Esophagus squamous epithelium (tissue), 5 donors: ENCODE results near the gene PLEKHA5. TPM values are rescaled to one million over a fixed set of nuclear protein-coding genes. Genes with fewer than 3 reads are reported as not detected.

Source experiments
- DNase-seq: peaks from one replicate; lab custom pipeline; 2025; lab: John Stamatoyannopoulos, UW
- H3K27ac ChIP-seq, 4 donors: fragments of 200-600 bp; sonication (generic); one replicate each; pipeline ENCODE4 v1.5.1; 2016 to 2019; ENCODE audit warnings: mild to moderate bottlenecking in 1 of 4
- H3K27me3 ChIP-seq, 4 donors: fragments of 200-600 bp; sonication (generic); 1 replicate in 3 of 4; 2 replicates in 1 of 4; pipeline versions ENCODE4 v1.5.1 to v1.6.0; 2017 to 2021; ENCODE audit warnings: antibody characterized with exemption in 1 of 4
- H3K36me3 ChIP-seq, 3 donors: fragments of 200-600 bp; sonication (generic); one replicate each; pipeline ENCODE4 v1.5.1; 2016 to 2019
- H3K4me1 ChIP-seq, 3 donors: fragments of 200-600 bp; sonication (generic); one replicate each; pipeline ENCODE4 v1.5.1; 2017 to 2019
- H3K4me3 ChIP-seq, 4 donors: fragments of 200-600 bp; sonication (generic); 1 replicate in 3 of 4; 2 replicates in 1 of 4; pipeline ENCODE4 v1.5.1; 2016 to 2019; ENCODE audit warnings: mild to moderate bottlenecking in 2 of 4, moderate library complexity in 1 of 4
- H3K9me3 ChIP-seq, 3 donors: fragments of 200-600 bp; sonication (generic); one replicate each; pipeline ENCODE4 v1.5.1; 2016 to 2019
- POLR2A ChIP-seq, 4 donors: fragments of 450-650 bp; IDR thresholded peaks; one replicate each; pipeline ENCODE4 v1.6.1; 2017; ENCODE audit warnings: antibody characterized with exemption in 4 of 4, mild to moderate bottlenecking in 4 of 4, moderate library complexity in 3 of 4
- WGBS, 2 donors: methylation state at CpG; one replicate each; pipeline ENCODE4 v1.1.5; 2018; 5-methylcytosine and 5-hydroxymethylcytosine counted together
- intact Hi-C: fragments of 100-400 bp; cut with DNase I; formaldehyde crosslinking; loops from one replicate; pipeline ENCODE4 v1.15.0; 2022
- total RNA-seq, 4 donors: library from RNA; depleted of rRNA; stranded (reverse); fragments of >200 nt; gene quantifications; one replicate each; pipeline ENCODE4 v1.1.0, GENCODE V29; 2016
- TF ChIP-seq, protein P1 (sequence below), 6 experiments: fragments of 450-650 bp in 4 of 6; fragments of 200-600 bp in 2 of 6; sonication (generic) in 2 of 6; IDR thresholded peaks; one replicate each; pipeline ENCODE4 v1.5.1; 2016 to 2019; ENCODE audit warnings: antibody characterized with exemption in 6 of 6, mild to moderate bottlenecking in 4 of 6, moderate library complexity in 4 of 6
- donor health status: DM: yes; HTN: yes; CAD: no.

Gene PLEKHA5
- total RNA-seq, 4 donors from 2014 or later: 16.1 to 43.7 (median 29.3) TPM

DNA sequence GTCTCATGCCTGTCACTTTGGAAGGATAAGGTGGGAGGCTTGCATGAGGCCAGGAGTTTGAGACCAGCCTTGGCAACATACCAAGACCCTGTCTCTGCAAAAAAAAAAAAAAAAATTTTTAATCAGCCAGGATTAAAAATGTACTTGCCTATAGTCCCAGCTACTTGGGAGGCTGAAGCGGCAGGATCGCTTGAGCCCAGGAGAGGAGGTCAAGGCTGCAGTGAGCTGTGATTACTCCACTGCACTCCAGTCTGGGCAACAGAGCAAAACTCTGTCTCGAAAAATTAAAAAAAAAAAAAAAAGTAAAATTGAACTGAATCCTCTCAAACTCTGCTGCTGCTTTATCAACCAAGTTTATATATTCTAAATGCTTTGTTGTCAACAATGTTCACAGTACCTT lies 181.6 kb downstream of the PLEKHA5 start:
- intact Hi-C loops: no loop called here
- peaks cover 0 to 4% (median 0%) of the 10 kb centered on the region in 3 donors for H3K4me1 ChIP-seq
- peaks cover 0 to 11% (median 7%) of the 10 kb centered on the region in 3 donors for H3K36me3 ChIP-seq
- no peaks in the 10 kb centered on the region for H3K27me3 ChIP-seq
- H3K27ac ChIP-seq: no peak overlapping the region
- no peak overlapping the region for H3K4me3 ChIP-seq
- TF ChIP-seq POLR2A (IDR thresholded peaks at IDR 0.05): no peak
- TF ChIP-seq, protein P1, sequence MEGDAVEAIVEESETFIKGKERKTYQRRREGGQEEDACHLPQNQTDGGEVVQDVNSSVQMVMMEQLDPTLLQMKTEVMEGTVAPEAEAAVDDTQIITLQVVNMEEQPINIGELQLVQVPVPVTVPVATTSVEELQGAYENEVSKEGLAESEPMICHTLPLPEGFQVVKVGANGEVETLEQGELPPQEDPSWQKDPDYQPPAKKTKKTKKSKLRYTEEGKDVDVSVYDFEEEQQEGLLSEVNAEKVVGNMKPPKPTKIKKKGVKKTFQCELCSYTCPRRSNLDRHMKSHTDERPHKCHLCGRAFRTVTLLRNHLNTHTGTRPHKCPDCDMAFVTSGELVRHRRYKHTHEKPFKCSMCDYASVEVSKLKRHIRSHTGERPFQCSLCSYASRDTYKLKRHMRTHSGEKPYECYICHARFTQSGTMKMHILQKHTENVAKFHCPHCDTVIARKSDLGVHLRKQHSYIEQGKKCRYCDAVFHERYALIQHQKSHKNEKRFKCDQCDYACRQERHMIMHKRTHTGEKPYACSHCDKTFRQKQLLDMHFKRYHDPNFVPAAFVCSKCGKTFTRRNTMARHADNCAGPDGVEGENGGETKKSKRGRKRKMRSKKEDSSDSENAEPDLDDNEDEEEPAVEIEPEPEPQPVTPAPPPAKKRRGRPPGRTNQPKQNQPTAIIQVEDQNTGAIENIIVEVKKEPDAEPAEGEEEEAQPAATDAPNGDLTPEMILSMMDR (IDR thresholded peaks at IDR 0.05): no peak
- WGBS, 2 donors: 76 to 90% methylated on average over 3 of the region's 3 CpGs
- DNase-seq: no peak
- no peaks in the 10 kb centered on the region for H3K9me3 ChIP-seq

DNA sequence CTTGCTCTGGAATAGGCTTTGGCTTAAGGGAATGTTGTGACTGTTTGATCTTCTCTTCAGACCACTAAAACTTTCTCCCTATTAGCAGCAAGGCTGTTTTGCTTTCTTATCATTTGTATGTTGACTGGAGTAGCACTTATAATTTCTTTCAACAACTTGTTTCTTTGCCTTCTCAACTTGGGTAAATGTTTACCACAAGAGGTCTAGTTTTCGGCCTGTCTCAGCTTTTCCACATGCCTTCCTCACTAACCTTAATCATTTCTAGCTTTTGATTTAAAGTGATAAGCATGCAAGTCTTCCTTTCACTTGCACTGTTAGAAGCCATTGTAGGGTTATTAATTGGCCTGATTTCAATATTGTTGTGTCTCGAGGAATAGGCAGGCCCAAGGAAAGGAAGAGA lies 183.1 kb downstream of the PLEKHA5 start:
- TF ChIP-seq POLR2A (IDR thresholded peaks at IDR 0.05): no peak
- TF ChIP-seq, protein P1 (IDR thresholded peaks at IDR 0.05): no peak

DNA sequence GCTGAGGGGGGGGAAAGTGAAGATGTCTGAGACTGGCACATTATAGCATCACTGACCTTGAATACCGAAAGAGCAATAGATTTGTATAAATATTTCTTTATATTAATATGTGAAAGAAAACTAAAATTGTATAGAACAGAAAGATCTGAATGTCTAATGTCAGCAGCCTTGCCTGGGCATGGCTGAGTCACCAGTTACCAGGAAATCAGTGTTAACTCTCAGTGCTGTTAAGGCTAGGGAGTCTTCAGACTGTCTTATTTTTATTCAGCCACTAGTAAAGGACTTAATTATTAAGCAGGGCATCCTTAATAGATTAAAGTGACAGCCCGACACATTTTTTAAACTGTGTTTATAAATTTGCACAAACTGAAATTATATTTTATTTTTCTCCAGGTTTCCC lies 186.9 kb downstream of the PLEKHA5 start:
- Histone ChIP-seq H3K9me3 (no peaks in the 10 kb centered on the region), H3K27me3 (no peaks in the 10 kb centered on the region), H3K36me3 (peaks cover 0 to 9% (median 0%) of the 10 kb centered on the region in 3 donors), H3K4me1 (peaks cover 0 to 6% (median 0%) of the 10 kb centered on the region in 3 donors), H3K4me3 (no peak overlapping the region), H3K27ac (no peak overlapping the region)
- TF ChIP-seq, protein P1 (IDR thresholded peaks at IDR 0.05): no peak
- no peak for TF ChIP-seq POLR2A (IDR thresholded peaks at IDR 0.05)
- intact Hi-C loops: no loop called here
- 54 to 59% methylated on average over 2 of the region's 2 CpGs for WGBS, 2 donors
- DNase-seq: no peak

More for the DNA sequence above, 183.1 kb downstream of the PLEKHA5 start:
- no peak overlapping the region for H3K4me3 ChIP-seq
- DNase-seq: no peak
- 75 to 86% methylated on average over 2 of the region's 2 CpGs for WGBS, 2 donors
- intact Hi-C loops: no loop called here
- H3K9me3 ChIP-seq: no peaks in the 10 kb centered on the region
- H3K36me3 ChIP-seq: no peaks in the 10 kb centered on the region
- peaks cover 0 to 10% (median 0%) of the 10 kb centered on the region in 3 donors for H3K4me1 ChIP-seq
- H3K27me3 ChIP-seq: no peaks in the 10 kb centered on the region
- no peak overlapping the region for H3K27ac ChIP-seq

DNA sequence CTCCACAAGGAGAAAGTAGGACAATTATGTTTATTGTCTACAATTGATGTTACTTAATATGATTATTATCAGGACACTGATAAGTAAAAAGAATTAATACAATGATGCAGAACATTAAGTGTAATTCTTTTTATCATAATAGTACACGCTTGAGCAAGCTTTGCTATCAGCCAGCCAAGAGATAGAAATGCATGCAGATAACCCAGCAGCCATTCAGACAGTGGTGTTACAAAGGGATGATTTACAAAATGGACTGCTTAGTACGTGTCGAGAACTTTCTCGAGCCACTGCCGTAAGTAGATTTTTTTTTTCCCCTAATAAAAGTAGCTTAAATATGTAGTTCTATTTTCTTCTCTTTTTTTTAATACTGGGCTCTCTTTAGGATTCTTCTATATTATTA lies 192.8 kb downstream of the PLEKHA5 start:
- WGBS, 2 donors: 92 to 96% methylated on average over 5 of the region's 5 CpGs
- Histone ChIP-seq H3K4me1 (no peaks in the 10 kb centered on the region), H3K4me3 (no peak overlapping the region), H3K36me3 (peaks cover 0 to 50% (median 0%) of the 10 kb centered on the region in 3 donors), H3K27ac (no peak overlapping the region), H3K27me3 (no peaks in the 10 kb centered on the region), H3K9me3 (no peaks in the 10 kb centered on the region)
- no peak for DNase-seq
- intact Hi-C loops: no loop called here
- TF ChIP-seq, protein P1 (IDR thresholded peaks at IDR 0.05): no peak
- TF ChIP-seq POLR2A (IDR thresholded peaks at IDR 0.05): no peak

DNA sequence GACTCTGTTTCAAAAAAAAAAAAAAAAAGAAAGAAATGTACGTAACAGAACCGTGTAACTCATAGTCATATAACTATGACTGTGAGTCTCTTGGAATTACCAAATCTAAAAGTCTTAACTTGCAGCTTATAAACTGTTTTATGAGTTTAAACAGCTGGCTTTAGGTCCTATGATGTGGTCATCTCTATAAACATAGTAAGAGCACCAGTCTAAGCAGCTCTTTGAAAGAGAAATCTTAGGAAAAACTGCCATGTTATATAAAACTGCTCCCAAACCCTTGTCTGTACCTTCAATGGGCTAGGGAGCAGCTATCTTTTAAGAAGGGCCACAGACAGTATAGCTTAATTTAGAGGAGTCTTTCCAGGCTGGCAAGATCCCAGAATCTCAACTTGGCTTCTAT lies 194.3 kb downstream of the PLEKHA5 start:
- Histone ChIP-seq H3K9me3 (no peaks in the 10 kb centered on the region), H3K4me1 (no peaks in the 10 kb centered on the region), H3K36me3 (peaks cover 0 to 56% (median 0%) of the 10 kb centered on the region in 3 donors), H3K27ac (no peak overlapping the region), H3K4me3 (no peak overlapping the region), H3K27me3 (no peaks in the 10 kb centered on the region)
- WGBS, 2 donors: 22 to 30% methylated on average over 2 of the region's 2 CpGs
- intact Hi-C loops: no loop called here
- no peak for DNase-seq
- TF ChIP-seq POLR2A (IDR thresholded peaks at IDR 0.05): no peak
- TF ChIP-seq, protein P1 (IDR thresholded peaks at IDR 0.05): no peak
